A549 (cell line): ENCODE results near the gene MAGI1.

Experiments
- CEBPB ChIP-seq, 2 experiments: fragments of >200 bp in 1 of 2; sonication (Bioruptor Twin) in 1 of 2; formaldehyde crosslinking in 1 of 2; IDR thresholded peaks; 2 replicates each; pipeline ENCODE4 v1.6.1; 2012 to 2016
- CTCF ChIP-seq: fragments of >200 bp; sonication (Bioruptor Twin); formaldehyde crosslinking; IDR thresholded peaks from 3 replicates; pipeline ENCODE4 v1.5.1; 2016
- EHMT2 ChIP-seq: fragments of 200-600 bp; sonication (generic); IDR thresholded peaks from 2 replicates; pipeline ENCODE4 v1.6.1; 2016; ENCODE audit warnings: antibody characterized with exemption, low read depth, mild to moderate bottlenecking, moderate library complexity
- MAFK ChIP-seq: fragments of 450-650 bp; IDR thresholded peaks from 2 replicates; pipeline ENCODE4 v1.6.1; 2014; ENCODE audit not compliant: partially characterized antibody
- RAD21 ChIP-seq, 2 experiments: fragments of >200 bp in 1 of 2; sonication (Bioruptor Twin) in 1 of 2; formaldehyde crosslinking in 1 of 2; IDR thresholded peaks in 1 of 2; conservative IDR thresholded peaks in 1 of 2; 2 replicates in 1 of 2; 3 replicates in 1 of 2; pipeline ENCODE4 v1.6.1; 2012 to 2018; ENCODE audit warnings: inconsistent platforms in 1 of 2
- RCOR1 ChIP-seq: fragments of 150-350 bp; IDR thresholded peaks from 2 replicates; pipeline ENCODE4 v1.6.1; 2014; ENCODE audit warnings: antibody characterized with exemption, low read length, low read depth
- SMC3 ChIP-seq: fragments of >200 bp; sonication (Bioruptor Twin); formaldehyde crosslinking; IDR thresholded peaks from 3 replicates; pipeline ENCODE4 v1.6.1; 2018; ENCODE audit warnings: inconsistent platforms
- ZSCAN20 ChIP-seq: fragments of 250-450 bp; sonication (Bioruptor Pico); IDR thresholded peaks from 2 replicates; pipeline ENCODE4 v1.8.0; 2022; ENCODE audit warnings: mild to moderate bottlenecking, moderate library complexity

GRCh38 chr3:65808407-65808806, 230.3 kb downstream of the MAGI1 start:
- TF ChIP-seq CTCF (no peak), MAFK (no peak), RAD21 (conservative IDR thresholded peaks at IDR 0.05 in 1 of 2, IDR thresholded peaks at IDR 0.05 in 1 of 2) (no peak), CEBPB (IDR thresholded peaks at IDR 0.05) (no peak), RCOR1 (no peak), EHMT2 (no peak), ZSCAN20 (CRISPR knock-in tag) (no peak), SMC3 (no peak)
